Measurements from ENCODE around the gene LETMD1.

Gene LETMD1

GRCh38 chr12:51103977-51104376, 55.9 kb downstream of the LETMD1 start:
- H3K9me3 ChIP-seq (ENCODE audit: control insufficient read depth, low read length) = no peaks in the 10 kb centered on the region
- H3K4me3 ChIP-seq (ENCODE audit: low read depth, low read length) = no peak overlapping the region
- H2AFZ ChIP-seq = no peak overlapping the region
- no peak overlapping the region for H3K27ac ChIP-seq
- no peaks in the 10 kb centered on the region for H3K79me2 ChIP-seq
- no peak overlapping the region for H3K4me2 ChIP-seq (ENCODE audit: low read length)
- H3K36me3 ChIP-seq (ENCODE audit: control insufficient read depth, insufficient read depth, low read length) = no peaks in the 10 kb centered on the region
- no peaks in the 10 kb centered on the region for H3K27me3 ChIP-seq (ENCODE audit: control insufficient read depth, insufficient read depth, low read length)
- H3K4me1 ChIP-seq = no peaks in the 10 kb centered on the region
- no peak overlapping the region for H3K9ac ChIP-seq
- no peak for TF ChIP-seq CTCF (IDR thresholded peaks at IDR 0.05)

GRCh38 chr12:51108136-51108535, 60.0 kb downstream of the LETMD1 start:
- no peaks in the 10 kb centered on the region for H3K36me3 ChIP-seq (ENCODE audit: control insufficient read depth, insufficient read depth, low read length)
- no peaks in the 10 kb centered on the region for H3K79me2 ChIP-seq
- no peak overlapping the region for H3K4me2 ChIP-seq (ENCODE audit: low read length)
- no peak overlapping the region for H3K9ac ChIP-seq
- no peak overlapping the region for H3K27ac ChIP-seq
- H2AFZ ChIP-seq = no peak overlapping the region
- no peaks in the 10 kb centered on the region for H3K9me3 ChIP-seq (ENCODE audit: control insufficient read depth, low read length)
- H3K4me1 ChIP-seq = no peaks in the 10 kb centered on the region
- H3K4me3 ChIP-seq (ENCODE audit: low read depth, low read length) = no peak overlapping the region
- TF ChIP-seq CTCF (IDR thresholded peaks at IDR 0.05) = no peak
- H3K27me3 ChIP-seq (ENCODE audit: control insufficient read depth, insufficient read depth, low read length) = no peaks in the 10 kb centered on the region

Data from parathyroid adenoma (tissue), 2 donors.